HG02623 (cell line): ENCODE data around the gene COG2.
"Not testable (repeated sequence)": the region's sequence is repeated elsewhere in the genome, so short reads cannot be mapped to it uniquely, and the experiment has no call there.

ENCODE experiments used
- ATAC-seq: cut with Tn5 transposase; IDR thresholded peaks from one replicate; pipeline ENCODE4 v1.9.1; 2021; ENCODE audit warnings: moderate library complexity; ENCODE audit not compliant: unreplicated experiment

The COG2 gene

GRCh38 chr1:230642263-230642959 is at the start of gene COG2:
Gene COG2 (plus strand): TSS chr1:230642481. CDS start chr1:230642607, 126 bp downstream.
- peak; percentile 95 for ATAC-seq

- no peak for ATAC-seq
These were observed 49.4 kb upstream of the COG2 start for GRCh38 chr1:230592848-230593414.

- ATAC-seq = no peak
These were observed 48.0 kb upstream of the COG2 start for GRCh38 chr1:230594214-230594773.

- no peak for ATAC-seq
These were observed 47.1 kb upstream of the COG2 start for GRCh38 chr1:230595181-230595580.

- no peak for ATAC-seq
These were observed 46.0 kb upstream of the COG2 start for GRCh38 chr1:230596306-230596705.

GRCh38 chr1:230598745-230599144 is 43.5 kb upstream of the COG2 start:
- no peak for ATAC-seq

GRCh38 chr1:230599926-230600656 is 42.2 kb upstream of the COG2 start:
- ATAC-seq = no peak

GRCh38 chr1:230600657-230601400 is 41.5 kb upstream of the COG2 start:
- ATAC-seq = not testable (repeated sequence)

GRCh38 chr1:230609208-230609607 is 33.1 kb upstream of the COG2 start:
- no peak for ATAC-seq

GRCh38 chr1:230610589-230610988 is 31.7 kb upstream of the COG2 start:
- no peak for ATAC-seq

- ATAC-seq = no peak
These were observed 31.0 kb upstream of the COG2 start for GRCh38 chr1:230611128-230611877.

GRCh38 chr1:230611878-230612235 is 30.4 kb upstream of the COG2 start:
- ATAC-seq = no peak

- ATAC-seq = no peak
These were observed 29.6 kb upstream of the COG2 start for GRCh38 chr1:230612651-230613050.

- ATAC-seq = no peak
These were observed 28.2 kb upstream of the COG2 start for GRCh38 chr1:230614121-230614520.

- ATAC-seq = no peak
These were observed 23.7 kb upstream of the COG2 start for GRCh38 chr1:230618537-230618936.

GRCh38 chr1:230620649-230621323 is 21.5 kb upstream of the COG2 start:
- ATAC-seq = no peak

GRCh38 chr1:230621324-230622030 is 20.8 kb upstream of the COG2 start:
- no peak for ATAC-seq

- no peak for ATAC-seq
These were observed 20.1 kb upstream of the COG2 start for GRCh38 chr1:230622151-230622550.

GRCh38 chr1:230624097-230624713 is 18.1 kb upstream of the COG2 start:
- no peak for ATAC-seq
